HL-60 (cell line): ENCODE data around the gene CCL25.

Experiments
- CTCF ChIP-seq: IDR thresholded peaks from one replicate; pipeline ENCODE4 v1.5.1; 2011; ENCODE audit warnings: low read length, control low read depth, inconsistent platforms; ENCODE audit not compliant: insufficient read depth
- POLR2AphosphoS5 ChIP-seq: IDR thresholded peaks from 2 replicates; pipeline ENCODE4 v1.6.1; 2012; ENCODE audit warnings: low read depth

- TF ChIP-seq CTCF (no peak), POLR2AphosphoS5 (no peak)
Observed at GRCh38 chr19:8034178-8034525, 18.4 kb upstream of the CCL25 start.
